ENCODE data around the gene KRT81. TPM values are rescaled to one million over a fixed set of nuclear protein-coding genes. Genes with fewer than 3 reads are reported as not detected.
A peak's percentile ranks its signal among the peaks of the same experiment; 100 is the strongest.

Gene KRT81
- total and polyA plus RNA-seq, 2 of the 4 experiments (the other 2 are of a cell fraction): under 0.01 to 0.05 TPM

DNA sequence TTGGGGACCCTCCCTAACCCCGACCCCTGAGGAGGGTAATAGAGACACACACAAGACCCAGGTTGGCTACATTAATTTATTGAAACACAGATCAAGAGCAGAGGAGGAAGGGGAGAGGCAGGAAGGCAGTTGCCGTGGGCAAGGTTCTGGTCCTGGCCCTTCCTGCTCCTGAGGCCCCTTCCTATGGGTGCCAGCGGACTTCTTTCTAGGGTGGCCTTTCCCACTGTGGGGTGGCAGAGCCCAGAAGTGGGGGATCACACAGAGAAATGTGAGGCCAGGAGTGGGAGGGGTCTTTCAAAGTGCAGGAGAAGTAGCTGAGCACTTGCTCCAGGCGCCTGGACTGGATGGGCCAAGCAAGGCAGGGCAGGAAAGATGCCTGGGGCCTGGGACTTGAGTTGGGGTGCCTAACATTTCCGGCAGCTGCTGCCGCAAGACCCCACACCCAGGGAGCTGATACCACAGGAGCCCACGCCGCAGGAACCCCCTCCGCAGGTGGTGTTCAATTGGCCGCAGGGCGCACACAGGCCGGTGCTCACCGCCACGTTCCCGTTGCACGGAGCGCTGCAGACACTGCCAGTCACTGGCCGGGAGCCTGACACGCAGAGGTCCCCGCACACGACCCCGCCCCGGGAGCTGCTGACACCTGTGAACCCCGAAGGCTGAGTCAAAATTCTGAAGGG is 5.3 kb downstream of the KRT81 start:
- Histone ChIP-seq H2BK5ac (ENCODE audit: low read depth, low read length, poor library complexity, severe bottlenecking) (no peak overlapping the region), H2AK5ac (ENCODE audit: low read depth, low read length) (peak overlapping the region; percentile 28; the same call in 1 of the 2 replicates), H3K9me1 (ENCODE audit: insufficient read depth, low read length) (peaks cover 20% of the 10 kb centered on the region), H3K23ac (ENCODE audit: low read depth, low read length) (no peak overlapping the region), H2AFZ (replicated peaks; ENCODE audit: low read length, poor library complexity) (no peak overlapping the region), H3K4me3 (ENCODE audit: insufficient read depth, low read depth, low read length) (no peak overlapping the region), H2BK20ac (ENCODE audit: low read depth, low read length) (peak overlapping the region; percentile 49; the same call in 1 of the 2 replicates), H2AK9ac (replicated peaks; ENCODE audit: low read depth, low read length, poor library complexity) (peak overlapping the region; percentile 78), H3K27ac (ENCODE audit: insufficient read depth, low read length) (no peak overlapping the region), H2BK120ac (ENCODE audit: low read depth, low read length) (peak overlapping the region; percentile 20; the same call in 1 of the 2 replicates), H3K36me3 (ENCODE audit: control insufficient read depth, insufficient read depth, low read length) (no peaks in the 10 kb centered on the region), H4K5ac (ENCODE audit: low read depth, low read length) (no peak overlapping the region), H3K9ac (ENCODE audit: low read depth, low read length) (no peak overlapping the region), H3K79me1 (ENCODE audit: low read depth in 1 of 2, low read length in 2 of 2) (no peaks in the 10 kb centered on the region), H3K18ac (ENCODE audit: low read depth, low read length) (no peak overlapping the region), H3K14ac (replicated peaks; ENCODE audit: low read depth, low read length) (0 out of 2 replicates have a peak overlapping the region, but pooled peaks have one; percentile 22), H4K91ac (ENCODE audit: insufficient read depth, low read depth, low read length) (0 out of 2 replicates have a peak overlapping the region, but pooled peaks have one; percentile 33), H2BK15ac (ENCODE audit: low read depth, low read length) (no peak overlapping the region), H3K27me3 (ENCODE audit: control insufficient read depth, insufficient read depth, low read length) (no peaks in the 10 kb centered on the region), H3K4me1 (ENCODE audit: control insufficient read depth, insufficient read depth, low read length) (peaks cover 5% of the 10 kb centered on the region), H4K8ac (ENCODE audit: low read depth in 2 of 2, low read length in 2 of 2) (no peak overlapping the region), H3K4ac (ENCODE audit: low read depth, low read length) (no peak overlapping the region), H3K56ac (ENCODE audit: extremely low read depth, insufficient read depth, low read length) (no peak overlapping the region), H3K9me3 (ENCODE audit: control insufficient read depth, insufficient read depth, low read length) (no peaks in the 10 kb centered on the region), H3K4me2 (ENCODE audit: low read depth, low read length) (no peak overlapping the region), H4K20me1 (ENCODE audit: insufficient read depth, low read length) (no peaks in the 10 kb centered on the region)
- DNase-seq (no peak), ATAC-seq (ENCODE audit: low read depth) (no peak)
- intact Hi-C loops (cut with micrococcal nuclease): loop anchor here (10.0 kb wide), 1 partner anchor 589 kb away; no protein-coding TSS in a partner anchor
- BruUV-seq (replicated peaks): no TSS peak
- TF ChIP-seq CEBPB (IDR thresholded peaks at IDR 0.05; ENCODE audit: low read depth, low read length) (no peak), MAFK (IDR thresholded peaks at IDR 0.05; ENCODE audit: low read depth, low read length) (no peak), CHD1 (IDR thresholded peaks at IDR 0.05; ENCODE audit: low read depth, low read length) (no peak), RCOR1 (IDR thresholded peaks at IDR 0.05; ENCODE audit: insufficient replicate concordance, low read length) (no peak), MAZ (IDR thresholded peaks at IDR 0.05; ENCODE audit: borderline replicate concordance, low read depth, low read length) (no peak), NFE2L2 (IDR thresholded peaks at IDR 0.05; ENCODE audit: low read depth, low read length) (no peak), RAD21 (IDR thresholded peaks at IDR 0.05; ENCODE audit: low read length) (no peak)
- WGBS, 2 experiments (ENCODE audit: extremely low coverage in 2 of 2, insufficient read length in 1 of 2): 92% methylated on average over 20 of the region's 24 CpGs; no CpG with 5 or more reads in 1 of the 2 experiments
- ChIA-PET POLR2A (ENCODE audit: unreplicated experiment) (no interaction called here), CTCF (interaction anchor here (1.1 kb wide), 1 partner anchor 130 kb away, joined by 3 read pairs; no protein-coding TSS in a partner anchor)
- dilution Hi-C loops (cut with HindIII; ENCODE audit: low sequenced_read_pairs, unreplicated experiment): no loop called here
- in situ Hi-C loops (cut with MboI; ENCODE audit: low sequenced_read_pairs): no loop called here

Measured in IMR-90 (cell line).